SU-DHL-6 (cell line): Measurements from ENCODE around the gene DCDC2.
A peak's percentile ranks its signal among the peaks of the same experiment; 100 is the strongest.

Source experiments
- H2AFZ ChIP-seq: fragments of 200-600 bp; sonication (generic); 2 replicates; pipeline ENCODE4 v1.6.1; 2014; ENCODE audit warnings: low read depth, mild to moderate bottlenecking, moderate library complexity, mixed read lengths, antibody characterized with exemption, low read length; ENCODE audit not compliant: severe bottlenecking
- H3F3A ChIP-seq: fragments of 200-600 bp; shearing (Covaris generic); 2 replicates; pipeline ENCODE4 v1.6.0; 2016; ENCODE audit warnings: antibody characterized with exemption, mild to moderate bottlenecking; ENCODE audit not compliant: insufficient read depth
- H3K27ac ChIP-seq: fragments of 200-600 bp; sonication (generic); 2 replicates; pipeline ENCODE4 v1.5.1; 2016; ENCODE audit warnings: low read depth, mild to moderate bottlenecking, low read length, moderate library complexity, mixed read lengths
- H3K27me3 ChIP-seq: fragments of 200-600 bp; sonication (generic), shearing (Covaris generic); 2 replicates; pipeline ENCODE4 v1.6.0; 2014; ENCODE audit warnings: mild to moderate bottlenecking, low read length
- H3K36me3 ChIP-seq: fragments of 200-600 bp; sonication (generic); 2 replicates; pipeline ENCODE4 v1.6.1; 2014; ENCODE audit warnings: mild to moderate bottlenecking, low read length, mixed read lengths
- H3K4me2 ChIP-seq: fragments of 300-600, 200-600 bp; shearing (Covaris generic), sonication (generic); 2 replicates; pipeline ENCODE4 v1.6.0; 2014; ENCODE audit warnings: low read length, low read depth, mild to moderate bottlenecking; ENCODE audit not compliant: poor library complexity, severe bottlenecking
- H3K4me3 ChIP-seq: fragments of 200-600 bp; sonication (generic); 2 replicates; pipeline ENCODE4 v1.5.1; 2014; ENCODE audit warnings: antibody characterized with exemption, low read length, mild to moderate bottlenecking, mixed read lengths; ENCODE audit not compliant: insufficient read depth, poor library complexity, severe bottlenecking
- H3K79me2 ChIP-seq: fragments of 200-600 bp; sonication (generic); 2 replicates; pipeline ENCODE4 v1.6.1; 2014; ENCODE audit warnings: mild to moderate bottlenecking, low read length, moderate library complexity; ENCODE audit not compliant: insufficient read depth
- H3K9ac ChIP-seq: fragments of 200-600 bp; sonication (generic); 2 replicates; pipeline ENCODE4 v1.7.0; 2014; ENCODE audit warnings: mild to moderate bottlenecking, low read length
- H3K9me2 ChIP-seq: fragments of 200-600 bp; sonication (generic); replicated peaks from 2 replicates; pipeline ENCODE4 v1.6.1; 2014; ENCODE audit warnings: low read length; ENCODE audit not compliant: insufficient read depth
- H3K9me3 ChIP-seq: fragments of 200-600 bp; sonication (generic); 2 replicates; pipeline ENCODE4 v1.6.1; 2014; ENCODE audit warnings: low read length, mixed read lengths; ENCODE audit not compliant: insufficient read depth
- H4K20me1 ChIP-seq: fragments of 200-600 bp; sonication (generic); 2 replicates; pipeline ENCODE4 v1.6.1; 2014; ENCODE audit warnings: low read depth, mild to moderate bottlenecking, antibody characterized with exemption, low read length, moderate library complexity, mixed read lengths
- EZH2phosphoT487 ChIP-seq: fragments of 200-600 bp; sonication (generic), shearing (Covaris generic); conservative IDR thresholded peaks from 2 replicates; pipeline ENCODE4 v1.6.1; 2018; ENCODE audit warnings: mild to moderate bottlenecking, antibody characterized with exemption, low read length, moderate library complexity, mixed read lengths
- TF ChIP-seq, protein P1 (sequence below): fragments of 200-600 bp; sonication (generic); IDR thresholded peaks from one replicate; pipeline ENCODE4 v1.5.1; 2017; ENCODE audit warnings: antibody characterized with exemption, mild to moderate bottlenecking, low read length, moderate library complexity; ENCODE audit not compliant: insufficient read depth, poor library complexity, severe bottlenecking

Gene DCDC2

DNA sequence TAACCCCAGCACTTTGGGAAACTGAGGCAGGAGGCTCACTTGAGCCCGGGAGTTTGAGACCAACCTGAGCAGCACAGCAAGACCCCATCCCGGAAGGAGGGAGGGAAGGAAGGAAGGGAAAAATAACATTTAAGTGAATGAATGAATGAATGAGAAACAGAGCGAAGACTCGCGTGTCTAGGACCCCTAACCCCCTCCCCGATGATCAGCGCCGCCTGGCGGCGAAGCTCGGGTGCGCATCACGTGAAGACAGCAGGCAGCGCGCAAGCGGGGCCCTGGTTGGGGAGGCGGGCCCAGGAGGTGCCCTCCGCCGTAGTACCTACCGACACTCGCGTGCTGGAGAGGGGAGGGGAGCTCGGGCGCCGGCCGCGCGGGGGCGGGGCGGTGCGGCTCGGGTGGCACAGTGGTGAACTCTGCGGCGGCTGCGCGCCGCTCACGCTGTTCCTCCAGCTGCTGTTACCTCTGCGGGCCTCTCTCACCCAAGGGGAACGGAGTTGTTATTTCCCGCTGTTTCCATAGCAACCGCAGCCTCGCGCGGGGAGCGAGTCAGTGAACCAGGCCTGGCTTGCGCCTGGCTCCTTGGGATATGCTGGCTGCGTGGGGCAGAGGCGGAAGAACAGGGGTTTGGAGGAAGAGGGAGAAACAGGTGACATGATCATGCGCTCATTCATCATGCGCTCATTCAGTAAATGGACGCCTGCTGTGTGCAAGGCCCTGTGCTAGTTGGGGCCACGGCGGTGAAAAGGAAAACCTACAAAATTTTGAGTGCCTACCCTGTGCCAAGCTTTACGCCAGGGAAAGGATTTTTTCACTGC is 2.0 kb upstream of the DCDC2 start:
- no peaks in the 10 kb centered on the region for H3K36me3 ChIP-seq
- H3F3A ChIP-seq = peaks cover 12% of the 10 kb centered on the region; the same call in 1 of the 2 replicates
- H2AFZ ChIP-seq = peak overlapping the region; percentile 78
- H3K27me3 ChIP-seq = no peaks in the 10 kb centered on the region
- peak overlapping the region; percentile 24; the same call in 1 of the 2 replicates for H3K9ac ChIP-seq
- no peak for TF ChIP-seq EZH2phosphoT487
- TF ChIP-seq, protein P1, sequence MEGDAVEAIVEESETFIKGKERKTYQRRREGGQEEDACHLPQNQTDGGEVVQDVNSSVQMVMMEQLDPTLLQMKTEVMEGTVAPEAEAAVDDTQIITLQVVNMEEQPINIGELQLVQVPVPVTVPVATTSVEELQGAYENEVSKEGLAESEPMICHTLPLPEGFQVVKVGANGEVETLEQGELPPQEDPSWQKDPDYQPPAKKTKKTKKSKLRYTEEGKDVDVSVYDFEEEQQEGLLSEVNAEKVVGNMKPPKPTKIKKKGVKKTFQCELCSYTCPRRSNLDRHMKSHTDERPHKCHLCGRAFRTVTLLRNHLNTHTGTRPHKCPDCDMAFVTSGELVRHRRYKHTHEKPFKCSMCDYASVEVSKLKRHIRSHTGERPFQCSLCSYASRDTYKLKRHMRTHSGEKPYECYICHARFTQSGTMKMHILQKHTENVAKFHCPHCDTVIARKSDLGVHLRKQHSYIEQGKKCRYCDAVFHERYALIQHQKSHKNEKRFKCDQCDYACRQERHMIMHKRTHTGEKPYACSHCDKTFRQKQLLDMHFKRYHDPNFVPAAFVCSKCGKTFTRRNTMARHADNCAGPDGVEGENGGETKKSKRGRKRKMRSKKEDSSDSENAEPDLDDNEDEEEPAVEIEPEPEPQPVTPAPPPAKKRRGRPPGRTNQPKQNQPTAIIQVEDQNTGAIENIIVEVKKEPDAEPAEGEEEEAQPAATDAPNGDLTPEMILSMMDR = peak; percentile 99
- no peaks in the 10 kb centered on the region for H3K9me3 ChIP-seq
- no peak overlapping the region for H3K27ac ChIP-seq
- 0 out of 2 replicates have a peak, but pooled peaks cover 3% of the 10 kb centered on the region for H4K20me1 ChIP-seq
- no peaks in the 10 kb centered on the region for H3K9me2 ChIP-seq
- no peaks in the 10 kb centered on the region for H3K79me2 ChIP-seq
- H3K4me3 ChIP-seq = peak overlapping the region; percentile 33
- H3K4me2 ChIP-seq = peak overlapping the region; percentile 51

DNA sequence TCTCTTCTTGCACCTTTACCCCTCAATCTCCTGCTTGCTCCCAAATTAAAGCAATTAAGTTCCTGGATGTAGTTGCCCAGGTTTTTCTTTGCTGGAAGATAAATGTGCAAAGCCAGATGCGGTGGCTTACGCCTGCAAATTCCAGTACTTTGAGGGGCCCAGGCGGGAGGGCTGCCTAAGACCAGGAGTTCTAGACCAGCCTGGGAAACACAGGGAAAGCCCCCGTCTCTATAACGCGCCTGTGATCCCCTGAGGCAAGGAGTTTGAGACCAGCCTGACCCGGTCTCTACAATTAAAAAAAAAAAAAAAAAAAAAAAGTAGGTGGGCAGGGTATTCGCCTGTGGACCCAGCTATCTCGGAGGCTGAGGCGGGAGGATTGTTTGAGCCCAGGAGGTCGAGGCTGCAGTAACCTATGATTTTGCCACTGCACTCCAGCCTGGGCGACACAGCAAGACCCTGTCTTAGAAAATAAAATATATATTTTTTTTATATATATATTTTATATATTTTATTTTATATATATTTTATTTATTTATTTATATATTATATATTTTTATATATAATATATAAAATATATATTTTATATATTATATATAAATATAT is 461 bp upstream of the DCDC2 start:
- H3K36me3 ChIP-seq = no peaks in the 10 kb centered on the region
- no peaks in the 10 kb centered on the region for H3K79me2 ChIP-seq
- H3K27ac ChIP-seq = no peak overlapping the region
- H3K9me3 ChIP-seq = no peaks in the 10 kb centered on the region
- no peaks in the 10 kb centered on the region for H3K9me2 ChIP-seq
- no peak overlapping the region for H3K4me3 ChIP-seq
- no peak overlapping the region for H3K9ac ChIP-seq
- H3K4me2 ChIP-seq = no peak overlapping the region
- H2AFZ ChIP-seq = no peak overlapping the region
- H3K27me3 ChIP-seq = no peaks in the 10 kb centered on the region
- TF ChIP-seq, protein P1 = no peak
- no peak for TF ChIP-seq EZH2phosphoT487
- H3F3A ChIP-seq = peaks cover 12% of the 10 kb centered on the region; the same call in 1 of the 2 replicates
- H4K20me1 ChIP-seq = 0 out of 2 replicates have a peak, but pooled peaks cover 3% of the 10 kb centered on the region

DNA sequence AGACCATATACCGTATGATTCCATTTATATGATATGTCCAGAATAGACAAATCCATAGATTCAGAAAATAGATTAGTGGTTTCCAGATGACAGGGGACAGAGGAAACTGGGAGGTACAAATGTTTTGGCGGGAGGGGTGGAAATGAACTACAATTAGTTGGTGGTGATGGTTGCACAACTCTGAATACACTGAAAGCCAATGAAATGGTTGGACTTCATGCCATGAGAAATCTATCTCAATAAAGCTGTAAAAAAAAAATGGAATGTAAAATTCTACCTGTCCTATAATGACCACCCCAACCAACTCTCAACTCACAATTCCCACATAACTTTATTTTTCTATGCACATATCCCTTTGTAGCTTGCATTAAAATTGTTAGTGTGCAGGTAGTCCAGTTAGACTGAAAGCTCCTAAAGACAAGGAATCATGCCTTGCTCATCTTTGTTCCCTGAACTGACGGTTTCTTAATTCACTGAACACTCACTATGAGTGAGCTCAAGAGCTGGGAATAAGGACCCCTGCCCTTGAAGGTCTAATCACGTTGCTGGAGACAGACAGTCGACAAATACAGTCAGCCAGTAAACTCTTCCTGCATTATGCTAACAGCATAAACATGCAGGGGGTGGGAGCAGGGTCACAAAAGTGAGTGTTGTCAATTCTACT is 1.4 kb downstream of the DCDC2 start:
- Histone ChIP-seq H3K27me3 (no peaks in the 10 kb centered on the region), H3K4me3 (no peak overlapping the region), H3K27ac (no peak overlapping the region), H3K79me2 (no peaks in the 10 kb centered on the region), H3F3A (peaks cover 12% of the 10 kb centered on the region; the same call in 1 of the 2 replicates), H4K20me1 (0 out of 2 replicates have a peak, but pooled peaks cover 3% of the 10 kb centered on the region), H3K9ac (no peak overlapping the region), H3K36me3 (no peaks in the 10 kb centered on the region), H3K9me2 (no peaks in the 10 kb centered on the region), H3K9me3 (no peaks in the 10 kb centered on the region), H3K4me2 (no peak overlapping the region), H2AFZ (no peak overlapping the region)
- no peak for TF ChIP-seq EZH2phosphoT487
- TF ChIP-seq, protein P1 = no peak
